OCI-LY7 (cell line): ENCODE measurements around the gene PTGES. TPM values are rescaled to one million over a fixed set of nuclear protein-coding genes. Genes with fewer than 3 reads are reported as not detected.

Experiments used
- BruUV-seq: library from RNA; stranded (reverse); fragments of 400-500 nt; replicated peaks from 2 replicates; lab custom pipeline; 2021; lab: Mats Ljungman, UMichigan
- CTCF ChIA-PET: fragments of 300-600 bp; sonication (Branson Sonifier 250); formaldehyde crosslinking; loops from one replicate; lab custom pipeline; 2022; ENCODE audit warnings: antibody characterized with exemption; ENCODE audit not compliant: unreplicated experiment; lab: Charles Lee
- POLR2A ChIA-PET: fragments of 300-600 bp; sonication (Branson Sonifier 250); formaldehyde crosslinking; loops from one replicate; lab custom pipeline; 2022; ENCODE audit warnings: antibody characterized with exemption; lab: Charles Lee
- DNase-seq: peaks from one replicate; pipeline ENCODE4 v3.0.0-alpha.2; 2015; ENCODE audit warnings: low spot score
- H2AFZ ChIP-seq: fragments of 200-600 bp; sonication (generic), shearing (Covaris generic); 2 replicates; pipeline ENCODE4 v1.6.1; 2014; ENCODE audit warnings: mild to moderate bottlenecking, antibody characterized with exemption, low read length, moderate library complexity
- H3K27ac ChIP-seq: fragments of 200-600 bp; sonication (generic); 2 replicates; pipeline ENCODE4 v1.5.1; 2014; ENCODE audit warnings: mixed run types, low read depth, mild to moderate bottlenecking, moderate library complexity, low read length, inconsistent platforms; ENCODE audit not compliant: poor library complexity, severe bottlenecking
- H3K36me3 ChIP-seq: fragments of 200-600 bp; sonication (generic); 2 replicates; pipeline ENCODE4 v1.6.1; 2014; ENCODE audit warnings: mild to moderate bottlenecking, antibody characterized with exemption, low read length, moderate library complexity, mixed read lengths; ENCODE audit not compliant: insufficient read depth
- H3K4me1 ChIP-seq: fragments of 200-600 bp; sonication (generic); 2 replicates; pipeline ENCODE4 v1.5.1; 2014; ENCODE audit warnings: mild to moderate bottlenecking, low read length; ENCODE audit not compliant: insufficient read depth, poor library complexity, severe bottlenecking
- H3K4me2 ChIP-seq: fragments of 200-600 bp; sonication (generic); 2 replicates; pipeline ENCODE4 v1.6.1; 2014; ENCODE audit warnings: mild to moderate bottlenecking, low read length
- H3K4me3 ChIP-seq: fragments of 200-600 bp; sonication (generic); 2 replicates; pipeline ENCODE4 v1.5.1; 2014; ENCODE audit warnings: mild to moderate bottlenecking, low read depth, low read length; ENCODE audit not compliant: poor library complexity, severe bottlenecking
- H3K79me2 ChIP-seq: fragments of 200-600 bp; sonication (generic); 2 replicates; pipeline ENCODE4 v1.6.1; 2016; ENCODE audit warnings: low read depth, mild to moderate bottlenecking, low read length, moderate library complexity, mixed read lengths; ENCODE audit not compliant: insufficient read depth
- H3K9me2 ChIP-seq: fragments of 200-600 bp; sonication (generic); 2 replicates; pipeline ENCODE4 v1.6.1; 2016; ENCODE audit warnings: mild to moderate bottlenecking, low read length, mixed read lengths; ENCODE audit not compliant: insufficient read depth
- H3K9me3 ChIP-seq: fragments of 200-600 bp; sonication (generic); 2 replicates; pipeline ENCODE4 v1.6.1; 2014; ENCODE audit warnings: mild to moderate bottlenecking, mixed run types, low read length, mixed read lengths
- H4K20me1 ChIP-seq: fragments of 200-600 bp; sonication (generic); 2 replicates; pipeline ENCODE4 v1.6.1; 2014; ENCODE audit warnings: mild to moderate bottlenecking, antibody characterized with exemption, low read length, moderate library complexity, mixed read lengths; ENCODE audit not compliant: insufficient read depth
- CTCF ChIP-seq: fragments of 200-600 bp; sonication (generic); conservative IDR thresholded peaks from 2 replicates; pipeline ENCODE4 v1.5.1; 2014; ENCODE audit warnings: mild to moderate bottlenecking, antibody characterized with exemption, low read length, moderate library complexity, mixed read lengths
- EZH2phosphoT487 ChIP-seq: fragments of 200-600 bp; sonication (generic); IDR thresholded peaks from 2 replicates; pipeline ENCODE4 v1.6.1; 2018; ENCODE audit warnings: low read depth, borderline replicate concordance, mild to moderate bottlenecking, mixed run types, antibody characterized with exemption, low read length, moderate library complexity, mixed read lengths
- intact Hi-C: fragments of 100-400 bp; cut with micrococcal nuclease; formaldehyde crosslinking; loops from one replicate; pipeline ENCODE4 v1.10.0; 2022; ENCODE audit not compliant: unreplicated experiment
- total RNA-seq, 2 experiments: library from RNA; depleted of rRNA in 1 of 2; stranded (reverse); fragments of >200 nt in 1 of 2; shearing (Covaris generic) in 1 of 2; gene quantifications; 2 replicates each; pipeline ENCODE4 v1.2.3, GENCODE V29; 2014 to 2022

The PTGES gene
- total RNA-seq, 2 experiments from 2014 or later: not detected

- no peaks in the 10 kb centered on the region for H3K9me2 ChIP-seq
- no peak overlapping the region for H3K27ac ChIP-seq
- H3K9me3 ChIP-seq: no peaks in the 10 kb centered on the region
- POLR2A ChIA-PET: no interaction called here
- H2AFZ ChIP-seq: no peak overlapping the region
- no peak overlapping the region for H3K4me2 ChIP-seq
- BruUV-seq: no TSS peak
- no peaks in the 10 kb centered on the region for H4K20me1 ChIP-seq
- no peaks in the 10 kb centered on the region for H3K4me1 ChIP-seq
- no peak for DNase-seq
- H3K79me2 ChIP-seq: no peaks in the 10 kb centered on the region
- CTCF ChIA-PET: no interaction called here
- no peaks in the 10 kb centered on the region for H3K36me3 ChIP-seq
- H3K4me3 ChIP-seq: no peak overlapping the region
- TF ChIP-seq EZH2phosphoT487 (no peak), CTCF (no peak)
- intact Hi-C loops: no loop called here
These were observed 34.9 kb downstream of the PTGES start for GRCh38 chr9:129717991-129718390.

- no peak overlapping the region for H3K27ac ChIP-seq
- no peak for DNase-seq
- H2AFZ ChIP-seq: no peak overlapping the region
- TF ChIP-seq CTCF: no peak
- no peak for TF ChIP-seq EZH2phosphoT487
- intact Hi-C loops: no loop called here
- H3K79me2 ChIP-seq: no peaks in the 10 kb centered on the region
- H3K36me3 ChIP-seq: no peaks in the 10 kb centered on the region
- H3K4me1 ChIP-seq: peaks cover 10% of the 10 kb centered on the region
- BruUV-seq: no TSS peak
- H4K20me1 ChIP-seq: no peaks in the 10 kb centered on the region
- ChIA-PET CTCF (no interaction called here), POLR2A (no interaction called here)
- no peaks in the 10 kb centered on the region for H3K9me2 ChIP-seq
- H3K4me3 ChIP-seq: no peak overlapping the region
- H3K9me3 ChIP-seq: no peaks in the 10 kb centered on the region
- no peak overlapping the region for H3K4me2 ChIP-seq
These were observed 36.8 kb downstream of the PTGES start for GRCh38 chr9:129716091-129716490.

GRCh38 chr9:129714511-129715061 lies 38.3 kb downstream of the PTGES start:
- H3K9me2 ChIP-seq: no peaks in the 10 kb centered on the region

More at GRCh38 chr9:129714511-129715061, 38.3 kb downstream of the PTGES start:
- intact Hi-C loops: no loop called here
- Histone ChIP-seq H3K4me2 (no peak overlapping the region), H3K79me2 (no peaks in the 10 kb centered on the region), H3K4me1 (peaks cover 10% of the 10 kb centered on the region), H4K20me1 (no peaks in the 10 kb centered on the region), H3K36me3 (no peaks in the 10 kb centered on the region), H3K4me3 (no peak overlapping the region), H3K9me3 (no peaks in the 10 kb centered on the region), H3K27ac (no peak overlapping the region), H2AFZ (no peak overlapping the region)
- DNase-seq: no peak
- TF ChIP-seq CTCF (no peak), EZH2phosphoT487 (no peak)
- no TSS peak for BruUV-seq
- ChIA-PET POLR2A (no interaction called here), CTCF (no interaction called here)
